GM12801 (cell line): ENCODE data around the gene BUB1B.

Experiments
- CTCF ChIP-seq: IDR thresholded peaks from one replicate; pipeline ENCODE4 v1.5.1; 2011; ENCODE audit warnings: control low read depth; ENCODE audit not compliant: insufficient read length; ENCODE audit errors: extremely low read depth

Gene BUB1B

GRCh38 chr15:40265875-40266274, 105.0 kb downstream of the BUB1B start:
- no peak for TF ChIP-seq CTCF

GRCh38 chr15:40266828-40267304, 106.0 kb downstream of the BUB1B start:
- no peak for TF ChIP-seq CTCF

GRCh38 chr15:40267670-40268069, 106.8 kb downstream of the BUB1B start:
- no peak for TF ChIP-seq CTCF

GRCh38 chr15:40269604-40270003, 108.7 kb downstream of the BUB1B start:
- no peak for TF ChIP-seq CTCF

GRCh38 chr15:40270246-40270995, 109.6 kb downstream of the BUB1B start:
- no peak for TF ChIP-seq CTCF
